ENCODE results near the gene RAD17.

DNA sequence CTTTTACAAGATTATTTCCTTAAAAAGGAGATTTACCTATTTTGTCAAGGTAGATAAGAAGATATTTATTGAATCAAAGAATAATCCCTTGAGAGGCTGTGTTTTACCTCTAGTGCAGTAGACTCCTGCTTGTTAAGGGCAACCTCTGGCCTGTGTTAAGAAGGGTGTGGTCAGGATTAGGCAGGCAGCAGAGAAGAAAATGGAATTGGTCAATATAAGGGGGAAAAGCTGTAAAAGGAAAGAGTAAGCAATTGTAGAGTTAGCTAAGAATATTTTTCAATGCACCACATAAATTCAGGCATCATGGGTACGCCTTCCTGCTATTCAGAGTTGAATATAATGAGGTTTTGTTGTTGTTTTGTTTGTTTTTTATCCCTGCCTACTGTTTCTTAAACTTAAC, 43.3 kb upstream of the RAD17 start:
- TF ChIP-seq, protein P1, sequence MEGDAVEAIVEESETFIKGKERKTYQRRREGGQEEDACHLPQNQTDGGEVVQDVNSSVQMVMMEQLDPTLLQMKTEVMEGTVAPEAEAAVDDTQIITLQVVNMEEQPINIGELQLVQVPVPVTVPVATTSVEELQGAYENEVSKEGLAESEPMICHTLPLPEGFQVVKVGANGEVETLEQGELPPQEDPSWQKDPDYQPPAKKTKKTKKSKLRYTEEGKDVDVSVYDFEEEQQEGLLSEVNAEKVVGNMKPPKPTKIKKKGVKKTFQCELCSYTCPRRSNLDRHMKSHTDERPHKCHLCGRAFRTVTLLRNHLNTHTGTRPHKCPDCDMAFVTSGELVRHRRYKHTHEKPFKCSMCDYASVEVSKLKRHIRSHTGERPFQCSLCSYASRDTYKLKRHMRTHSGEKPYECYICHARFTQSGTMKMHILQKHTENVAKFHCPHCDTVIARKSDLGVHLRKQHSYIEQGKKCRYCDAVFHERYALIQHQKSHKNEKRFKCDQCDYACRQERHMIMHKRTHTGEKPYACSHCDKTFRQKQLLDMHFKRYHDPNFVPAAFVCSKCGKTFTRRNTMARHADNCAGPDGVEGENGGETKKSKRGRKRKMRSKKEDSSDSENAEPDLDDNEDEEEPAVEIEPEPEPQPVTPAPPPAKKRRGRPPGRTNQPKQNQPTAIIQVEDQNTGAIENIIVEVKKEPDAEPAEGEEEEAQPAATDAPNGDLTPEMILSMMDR (IDR thresholded peaks at IDR 0.05), result no peak
- no peak for TF ChIP-seq POLR2A (IDR thresholded peaks at IDR 0.05)

All from uterus (tissue), 2 donors.